Liver (tissue), 3 donors: ENCODE results near the gene DAND5.

Experiments used
- EGR1 ChIP-seq, 2 donors: IDR thresholded peaks; 2 replicates each; pipeline ENCODE4 v1.6.1; 2016 to 2018; ENCODE audit warnings: antibody characterized with exemption in 2 of 2, low read depth in 2 of 2
- FOXA2 ChIP-seq: IDR thresholded peaks from 2 replicates; pipeline ENCODE4 v1.6.1; 2016; ENCODE audit warnings: antibody characterized with exemption
- GABPA ChIP-seq, 2 donors: IDR thresholded peaks in 1 of 2; conservative IDR thresholded peaks in 1 of 2; 2 replicates each; pipeline ENCODE4 v1.6.1; 2016; ENCODE audit warnings: antibody characterized with exemption in 2 of 2, mild to moderate bottlenecking in 1 of 2, moderate library complexity in 1 of 2
- HNF4A ChIP-seq, 2 donors: conservative IDR thresholded peaks; 2 replicates each; pipeline ENCODE4 v1.6.1; 2016; ENCODE audit warnings: antibody characterized with exemption in 2 of 2, mild to moderate bottlenecking in 2 of 2
- JUND ChIP-seq, 2 donors: IDR thresholded peaks; 2 replicates each; pipeline ENCODE4 v1.6.1; 2016; ENCODE audit warnings: antibody characterized with exemption in 2 of 2
- RAD21 ChIP-seq, 2 donors: IDR thresholded peaks; 2 replicates each; pipeline ENCODE4 v1.6.1; 2016; ENCODE audit warnings: antibody characterized with exemption in 2 of 2, mild to moderate bottlenecking in 2 of 2
- REST ChIP-seq: IDR thresholded peaks from 2 replicates; pipeline ENCODE4 v1.6.1; 2016; ENCODE audit warnings: antibody characterized with exemption, mild to moderate bottlenecking
- SP1 ChIP-seq: IDR thresholded peaks from 2 replicates; pipeline ENCODE4 v1.6.1; 2018; ENCODE audit warnings: antibody characterized with exemption, mild to moderate bottlenecking
- TAF1 ChIP-seq: conservative IDR thresholded peaks from 2 replicates; pipeline ENCODE4 v1.6.1; 2016; ENCODE audit warnings: antibody characterized with exemption, mild to moderate bottlenecking
- YY1 ChIP-seq: IDR thresholded peaks from 2 replicates; pipeline ENCODE4 v1.6.1; 2016; ENCODE audit warnings: antibody characterized with exemption, mild to moderate bottlenecking
- TF ChIP-seq, protein P1 (sequence below): fragments of 150-350 bp; IDR thresholded peaks from 2 replicates; pipeline ENCODE4 v1.5.1; 2017; ENCODE audit warnings: improper control_type of control experiment, low read depth, low read length; ENCODE audit not compliant: missing input control
- TF ChIP-seq, protein P2 (sequence below): IDR thresholded peaks from 2 replicates; pipeline ENCODE4 v1.6.1; 2016; ENCODE audit warnings: antibody characterized with exemption
- TF ChIP-seq, protein P3 (sequence below): IDR thresholded peaks from 2 replicates; pipeline ENCODE4 v1.6.1; 2016; ENCODE audit warnings: antibody characterized with exemption
- TF ChIP-seq, protein P4 (sequence below): IDR thresholded peaks from 2 replicates; pipeline ENCODE4 v1.6.1; 2016; ENCODE audit warnings: antibody characterized with exemption
- donor health status: healthy.
- donor health status: healthy.

DNA sequence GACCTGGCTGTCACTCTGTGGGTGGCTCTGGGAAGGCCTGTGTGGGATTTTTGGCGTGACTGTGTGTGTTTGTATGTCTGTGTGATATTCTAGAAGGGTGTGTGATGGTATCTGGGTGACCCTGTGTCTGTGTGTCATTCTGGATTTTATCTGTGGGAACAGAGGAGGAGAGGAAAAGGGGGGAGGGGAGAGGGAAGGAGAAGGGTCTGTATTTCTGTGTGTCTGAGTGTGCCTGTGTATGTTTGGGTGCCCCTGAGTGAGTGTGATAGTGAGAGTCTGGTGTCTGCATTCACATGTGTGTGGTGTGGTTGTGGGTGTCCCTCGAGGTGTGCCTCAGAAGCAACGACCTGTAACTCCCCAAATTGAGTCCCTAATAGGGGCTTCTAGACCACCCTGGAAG lies 17.8 kb downstream of the DAND5 start:
- TF ChIP-seq, protein P1, sequence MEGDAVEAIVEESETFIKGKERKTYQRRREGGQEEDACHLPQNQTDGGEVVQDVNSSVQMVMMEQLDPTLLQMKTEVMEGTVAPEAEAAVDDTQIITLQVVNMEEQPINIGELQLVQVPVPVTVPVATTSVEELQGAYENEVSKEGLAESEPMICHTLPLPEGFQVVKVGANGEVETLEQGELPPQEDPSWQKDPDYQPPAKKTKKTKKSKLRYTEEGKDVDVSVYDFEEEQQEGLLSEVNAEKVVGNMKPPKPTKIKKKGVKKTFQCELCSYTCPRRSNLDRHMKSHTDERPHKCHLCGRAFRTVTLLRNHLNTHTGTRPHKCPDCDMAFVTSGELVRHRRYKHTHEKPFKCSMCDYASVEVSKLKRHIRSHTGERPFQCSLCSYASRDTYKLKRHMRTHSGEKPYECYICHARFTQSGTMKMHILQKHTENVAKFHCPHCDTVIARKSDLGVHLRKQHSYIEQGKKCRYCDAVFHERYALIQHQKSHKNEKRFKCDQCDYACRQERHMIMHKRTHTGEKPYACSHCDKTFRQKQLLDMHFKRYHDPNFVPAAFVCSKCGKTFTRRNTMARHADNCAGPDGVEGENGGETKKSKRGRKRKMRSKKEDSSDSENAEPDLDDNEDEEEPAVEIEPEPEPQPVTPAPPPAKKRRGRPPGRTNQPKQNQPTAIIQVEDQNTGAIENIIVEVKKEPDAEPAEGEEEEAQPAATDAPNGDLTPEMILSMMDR = no peak
- TF ChIP-seq YY1 (no peak), REST (no peak), EGR1 (IDR thresholded peaks at IDR 0.05; ENCODE audit: low read depth in 2 of 2) (no peak), TAF1 (no peak), JUND (IDR thresholded peaks at IDR 0.05) (no peak), GABPA (IDR thresholded peaks at IDR 0.05 in 1 of 2, conservative IDR thresholded peaks at IDR 0.05 in 1 of 2) (no peak), RAD21 (IDR thresholded peaks at IDR 0.05) (no peak), SP1 (no peak), FOXA2 (no peak), HNF4A (conservative IDR thresholded peaks at IDR 0.05) (no peak)
- TF ChIP-seq, protein P2, sequence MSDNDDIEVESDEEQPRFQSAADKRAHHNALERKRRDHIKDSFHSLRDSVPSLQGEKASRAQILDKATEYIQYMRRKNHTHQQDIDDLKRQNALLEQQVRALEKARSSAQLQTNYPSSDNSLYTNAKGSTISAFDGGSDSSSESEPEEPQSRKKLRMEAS = no peak
- TF ChIP-seq, protein P3, sequence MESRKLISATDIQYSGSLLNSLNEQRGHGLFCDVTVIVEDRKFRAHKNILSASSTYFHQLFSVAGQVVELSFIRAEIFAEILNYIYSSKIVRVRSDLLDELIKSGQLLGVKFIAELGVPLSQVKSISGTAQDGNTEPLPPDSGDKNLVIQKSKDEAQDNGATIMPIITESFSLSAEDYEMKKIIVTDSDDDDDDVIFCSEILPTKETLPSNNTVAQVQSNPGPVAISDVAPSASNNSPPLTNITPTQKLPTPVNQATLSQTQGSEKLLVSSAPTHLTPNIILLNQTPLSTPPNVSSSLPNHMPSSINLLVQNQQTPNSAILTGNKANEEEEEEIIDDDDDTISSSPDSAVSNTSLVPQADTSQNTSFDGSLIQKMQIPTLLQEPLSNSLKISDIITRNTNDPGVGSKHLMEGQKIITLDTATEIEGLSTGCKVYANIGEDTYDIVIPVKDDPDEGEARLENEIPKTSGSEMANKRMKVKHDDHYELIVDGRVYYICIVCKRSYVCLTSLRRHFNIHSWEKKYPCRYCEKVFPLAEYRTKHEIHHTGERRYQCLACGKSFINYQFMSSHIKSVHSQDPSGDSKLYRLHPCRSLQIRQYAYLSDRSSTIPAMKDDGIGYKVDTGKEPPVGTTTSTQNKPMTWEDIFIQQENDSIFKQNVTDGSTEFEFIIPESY = no peak
- TF ChIP-seq, protein P4, sequence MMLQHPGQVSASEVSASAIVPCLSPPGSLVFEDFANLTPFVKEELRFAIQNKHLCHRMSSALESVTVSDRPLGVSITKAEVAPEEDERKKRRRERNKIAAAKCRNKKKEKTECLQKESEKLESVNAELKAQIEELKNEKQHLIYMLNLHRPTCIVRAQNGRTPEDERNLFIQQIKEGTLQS = no peak
